Right lung (tissue), 5 donors: Measurements from ENCODE around the gene SPRED2. TPM values are rescaled to one million over a fixed set of nuclear protein-coding genes. Genes with fewer than 3 reads are reported as not detected.
"Not testable (repeated sequence)": the region's sequence is repeated elsewhere in the genome, so short reads cannot be mapped to it uniquely, and the experiment has no call there.

Source experiments
- DNase-seq, 2 donors: peaks; one replicate each; pipeline ENCODE4 v3.0.0-alpha.2; 2013
- polyA plus RNA-seq, 5 donors: library from polyadenylated mRNA; unstranded; fragments of 120-200 nt; gene quantifications; one replicate each; pipeline versions ENCODE4 v1.2.1 to v1.2.3, GENCODE V29; 2013; ENCODE audit warnings: inconsistent platforms in 1 of 5, low replicate concordance in 1 of 5; ENCODE audit not compliant: insufficient read length in 5 of 5, insufficient read depth in 1 of 5

The SPRED2 gene
- polyA plus RNA-seq, 5 donors = 27.3 to 39.5 (median 34.7) TPM

- no peak for DNase-seq
These were observed 86.8 kb downstream of the SPRED2 start for GRCh38 chr2:65345631-65346030.

GRCh38 chr2:65344689-65345088, 87.7 kb downstream of the SPRED2 start:
- no peak for DNase-seq

DNA sequence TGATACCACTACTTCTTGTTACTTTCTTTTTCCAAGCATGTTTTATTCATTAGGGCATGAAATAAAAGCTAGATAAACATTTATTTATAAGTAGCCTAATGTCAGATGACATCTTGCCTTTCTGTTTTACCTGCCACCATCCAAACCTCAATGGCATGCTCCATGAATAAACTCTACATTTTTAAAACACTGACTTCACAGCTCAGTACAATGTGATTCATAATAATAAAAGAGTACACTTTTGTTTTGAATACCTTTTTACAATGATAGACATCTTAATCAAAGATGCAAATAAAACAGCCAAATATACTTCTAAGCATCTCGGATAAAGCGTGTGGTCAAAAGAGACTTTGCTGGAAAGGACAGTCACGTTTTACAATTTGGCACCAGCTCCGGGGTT, 88.2 kb downstream of the SPRED2 start:
- no peak for DNase-seq

DNA sequence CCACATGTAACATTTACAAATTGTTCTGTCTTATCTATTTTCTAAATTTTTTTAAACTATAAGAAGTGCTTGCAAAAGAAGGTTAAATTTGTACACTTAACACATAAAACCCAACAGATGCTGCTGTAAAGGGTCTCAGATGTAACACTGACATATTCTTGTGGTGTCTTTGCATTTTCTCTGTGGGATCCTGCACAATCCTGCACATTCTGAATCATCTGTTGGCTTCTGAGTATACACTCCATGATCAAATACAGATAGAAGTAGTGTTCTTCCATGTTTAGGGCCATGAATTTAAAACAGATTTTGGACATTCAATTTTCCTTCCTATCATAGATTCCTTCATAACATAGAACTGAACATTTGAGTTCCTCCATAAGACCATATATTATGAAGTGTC, 89.0 kb downstream of the SPRED2 start:
- no peak for DNase-seq

DNA sequence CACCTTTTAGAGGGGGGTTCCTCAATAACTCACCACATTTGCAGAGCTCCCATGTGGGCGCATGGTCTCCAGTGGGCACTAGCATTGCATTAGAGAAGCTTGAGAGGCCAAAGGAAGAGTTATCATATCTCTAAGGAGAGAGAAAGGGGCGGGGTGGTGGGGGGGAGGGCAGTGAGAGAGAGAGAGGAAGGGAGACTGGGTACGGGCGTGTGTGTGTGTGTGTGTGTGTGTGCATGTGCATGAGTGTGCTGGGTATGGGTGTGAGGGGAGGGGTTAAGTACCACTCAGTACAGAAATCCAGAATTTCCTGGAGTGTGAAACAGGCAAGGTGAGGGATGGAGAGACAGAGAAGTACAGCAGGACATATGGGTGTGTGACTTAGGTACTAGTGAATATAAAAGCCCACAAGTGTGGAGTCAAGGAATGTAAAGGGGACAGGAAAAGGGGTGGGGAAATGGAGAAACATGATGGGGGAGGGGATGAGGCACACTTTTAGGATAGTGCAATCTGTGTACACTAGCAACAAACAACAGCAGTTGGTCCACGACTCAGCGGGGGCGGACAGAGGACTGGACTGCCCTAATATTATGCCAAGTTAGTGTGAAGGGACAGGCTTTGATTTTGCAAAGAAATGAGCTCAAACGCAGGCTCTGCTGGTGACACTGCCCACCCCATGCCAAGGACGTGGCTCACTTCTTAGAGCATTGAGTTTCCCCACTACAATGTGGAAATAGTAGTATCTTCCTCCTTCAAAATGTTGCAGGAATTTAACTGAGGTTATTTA, 91.3 kb downstream of the SPRED2 start:
- no peak for DNase-seq

DNA sequence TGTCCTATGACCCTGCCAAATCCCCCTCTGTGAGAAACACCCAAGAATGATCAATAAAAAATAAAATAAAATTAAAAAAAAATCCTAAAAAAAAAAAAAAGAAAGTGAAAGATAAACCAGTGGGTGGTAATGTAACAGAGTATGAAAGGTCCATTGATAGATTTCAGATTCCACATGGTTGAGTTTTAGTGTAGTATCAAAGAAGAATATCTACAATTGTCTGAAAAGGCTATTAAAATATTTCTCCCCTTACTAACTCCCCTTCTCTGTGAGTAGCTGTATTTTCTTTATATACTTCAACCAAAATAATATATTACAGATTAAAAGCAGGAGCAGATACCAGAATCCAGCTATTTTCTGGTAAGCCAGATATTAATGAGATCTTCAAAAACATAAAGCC, 92.8 kb downstream of the SPRED2 start:
- no peak for DNase-seq

GRCh38 chr2:65338830-65339495, 93.4 kb downstream of the SPRED2 start:
- DNase-seq = not testable (repeated sequence)

DNA sequence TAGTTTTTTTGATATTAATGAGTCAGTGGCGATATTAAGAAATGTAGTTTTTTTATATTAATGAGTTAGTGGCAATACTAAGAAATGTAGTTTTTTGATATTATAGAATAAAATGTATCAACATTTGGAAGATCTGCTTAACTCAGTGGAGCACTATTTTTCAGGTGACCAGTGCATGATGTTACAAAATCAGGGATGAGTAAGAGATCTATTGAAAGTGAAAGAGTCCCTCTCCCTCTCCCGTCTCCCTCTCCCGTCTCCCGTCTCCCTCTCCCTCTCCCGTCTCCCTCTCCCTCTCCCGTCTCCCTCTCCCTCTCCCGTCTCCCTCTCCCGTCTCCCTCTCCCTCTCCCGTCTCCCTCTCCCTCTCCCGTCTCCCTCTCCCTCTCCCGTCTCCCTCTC, 94.5 kb downstream of the SPRED2 start:
- DNase-seq = not testable (repeated sequence)

- no peak for DNase-seq
These were observed 97.7 kb downstream of the SPRED2 start for GRCh38 chr2:65334714-65335113.

DNA sequence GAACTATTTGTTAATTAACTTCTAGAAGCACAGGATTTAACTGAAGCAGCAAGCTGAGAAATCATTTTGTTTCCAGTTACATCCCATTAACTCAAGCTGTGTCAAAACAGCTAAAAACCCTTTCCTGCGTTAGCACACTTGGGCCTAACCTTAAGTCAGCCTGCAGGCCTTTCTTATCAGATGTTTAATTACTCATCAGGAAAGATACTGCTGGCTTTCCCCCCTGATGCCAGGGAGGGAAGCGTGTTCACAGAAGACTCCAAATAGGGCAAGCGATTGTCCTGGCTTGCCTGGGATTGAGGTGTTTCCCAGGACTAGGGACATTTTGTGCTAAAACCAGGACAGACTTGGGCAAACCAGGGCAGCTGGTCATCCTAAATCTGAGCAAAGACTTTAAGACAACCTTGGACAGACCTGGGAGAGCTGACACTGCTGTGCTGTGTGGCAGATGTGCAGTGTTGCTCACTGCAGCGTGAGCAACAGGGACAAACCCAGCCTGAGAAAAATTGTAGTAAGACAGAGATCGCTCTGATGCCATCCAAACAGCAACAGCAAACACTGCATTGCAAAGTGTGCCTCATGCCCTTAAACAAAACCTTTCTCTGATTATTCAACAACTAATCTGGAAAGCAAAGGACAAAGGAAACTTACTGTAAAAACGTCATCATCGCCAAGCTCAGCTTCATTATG, 100.9 kb downstream of the SPRED2 start:
- DNase-seq = no peak

DNA sequence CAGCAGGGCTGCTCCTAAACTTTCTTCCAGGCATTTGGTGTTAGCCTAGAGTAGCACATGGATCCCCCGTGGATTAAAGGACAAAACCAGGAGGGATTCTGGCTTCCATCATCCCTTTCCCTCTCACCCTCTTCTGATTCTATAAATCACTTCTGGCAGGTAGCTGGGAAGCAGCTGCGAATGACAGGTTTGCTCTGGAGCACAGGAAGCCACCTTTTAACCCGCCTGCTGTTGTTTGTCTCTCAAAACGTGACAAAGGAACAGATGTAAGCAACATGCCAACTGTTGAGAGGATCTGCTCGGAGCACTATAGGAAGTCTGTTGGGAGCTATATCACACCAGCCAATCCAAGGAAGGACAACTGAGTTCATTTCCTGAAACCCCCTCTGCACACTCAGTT, 102.9 kb downstream of the SPRED2 start:
- no peak for DNase-seq

DNA sequence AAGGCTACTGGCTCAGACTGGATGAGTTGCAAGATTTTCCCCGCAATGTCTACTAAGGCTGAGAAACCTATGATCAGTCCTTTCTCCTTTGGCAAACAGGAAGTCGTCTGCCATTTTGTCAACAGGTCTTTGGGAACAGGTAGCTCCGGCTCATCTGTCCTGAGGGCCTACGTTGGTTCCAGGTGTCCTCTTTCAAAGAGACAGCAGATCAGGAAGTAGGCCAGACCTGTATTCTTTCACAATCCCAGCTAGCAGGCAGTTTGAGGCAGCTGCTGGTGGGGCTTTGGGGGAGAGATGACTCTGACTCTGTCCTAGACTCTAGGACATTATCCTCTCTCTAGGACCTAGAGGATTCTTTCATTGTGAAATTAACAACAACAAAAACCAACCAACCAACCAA, 106.1 kb downstream of the SPRED2 start:
- DNase-seq = no peak

GRCh38 chr2:65325066-65325465, 107.3 kb downstream of the SPRED2 start:
- no peak for DNase-seq

- no peak for DNase-seq
These were observed 111.5 kb downstream of the SPRED2 start for GRCh38 chr2:65320946-65321345.

DNA sequence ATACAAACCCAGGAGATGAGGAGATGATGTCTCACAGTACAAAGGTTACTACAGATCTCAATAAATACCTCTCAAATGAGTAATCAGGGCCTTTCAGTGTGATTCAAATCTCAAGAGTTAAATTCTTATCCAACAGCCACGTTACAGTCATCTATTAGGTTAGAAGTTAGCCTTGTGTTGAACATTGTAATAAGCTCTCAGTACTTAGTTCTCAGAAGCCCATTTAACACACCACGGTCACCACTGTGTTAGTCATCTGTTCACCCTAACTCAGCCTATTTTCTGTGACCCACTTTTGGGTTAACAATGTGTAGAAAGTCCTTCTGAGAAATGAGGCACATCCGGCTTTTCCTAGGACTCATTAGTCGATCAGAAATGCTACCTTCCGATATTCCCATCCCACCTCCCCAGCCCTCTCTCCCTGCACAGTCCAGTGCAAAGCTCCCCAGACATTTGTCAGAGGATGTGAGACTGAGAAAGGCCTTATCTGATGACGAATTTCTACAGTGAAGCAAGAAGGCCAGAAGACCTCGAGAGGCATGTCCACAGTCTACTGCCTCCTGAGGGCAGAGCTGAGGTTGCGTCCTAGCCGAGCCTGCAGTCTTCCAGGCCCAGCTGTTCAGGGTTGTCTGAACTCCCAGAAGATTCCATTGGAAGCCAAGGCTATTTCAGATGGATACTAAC, 112.2 kb downstream of the SPRED2 start:
- no peak for DNase-seq

GRCh38 chr2:65319674-65320041, 112.7 kb downstream of the SPRED2 start:
- no peak for DNase-seq

- DNase-seq = no peak
These were observed 113.2 kb downstream of the SPRED2 start for GRCh38 chr2:65319072-65319673.

- no peak for DNase-seq
These were observed 114.6 kb downstream of the SPRED2 start for GRCh38 chr2:65317841-65318240.

DNA sequence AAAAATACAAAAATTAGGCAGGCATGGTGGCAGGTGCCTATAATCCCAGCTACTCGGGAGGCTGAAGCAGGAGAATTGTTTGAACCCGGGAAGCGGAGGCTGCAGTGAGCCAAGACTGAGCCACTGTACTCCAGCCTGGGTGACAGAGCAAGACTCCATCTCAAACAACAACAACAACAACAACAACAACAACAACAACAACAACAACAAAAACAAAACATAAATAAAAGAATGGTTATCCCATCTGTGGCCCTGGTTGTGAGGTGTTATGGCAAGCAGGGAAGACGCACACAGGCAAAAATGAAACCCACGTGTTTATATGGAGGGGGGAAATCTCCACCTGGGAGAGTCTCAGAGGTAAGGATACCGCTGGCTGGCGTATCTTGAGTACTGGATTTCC, 115.0 kb downstream of the SPRED2 start:
- not testable (repeated sequence) for DNase-seq

- DNase-seq = peak; percentile 28 to 31
These were observed 116.3 kb downstream of the SPRED2 start for GRCh38 chr2:65316072-65316471.

DNA sequence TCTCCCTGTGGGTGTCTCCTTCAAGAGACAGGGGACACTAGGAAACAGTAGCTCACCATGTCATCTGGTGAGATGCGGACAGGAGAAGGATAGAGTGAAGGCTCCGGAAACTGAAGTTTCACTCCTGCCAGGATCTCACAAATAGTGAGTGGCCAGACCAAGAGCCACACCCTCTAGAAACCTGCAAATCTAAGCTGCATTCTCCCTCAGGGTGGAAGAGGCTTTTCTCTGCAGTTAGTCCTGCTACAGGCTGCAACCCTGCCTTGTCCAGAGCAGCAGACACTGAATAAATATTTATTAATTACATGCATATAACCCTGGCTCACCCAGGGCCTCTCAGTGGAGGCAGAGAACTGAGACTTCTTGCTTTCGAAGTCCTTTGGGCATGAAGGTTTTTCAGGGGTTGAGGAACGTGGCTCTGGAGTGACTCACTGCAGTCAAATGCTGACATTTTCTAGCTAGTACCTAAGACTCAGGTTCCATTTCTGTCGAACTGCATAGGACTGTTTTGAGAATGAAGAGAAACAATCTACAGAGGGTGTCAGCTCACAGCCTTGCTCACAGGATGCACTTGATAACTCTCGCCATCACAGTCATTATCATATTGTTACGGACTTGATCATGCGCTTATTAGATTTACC, 117.5 kb downstream of the SPRED2 start:
- no peak for DNase-seq

DNA sequence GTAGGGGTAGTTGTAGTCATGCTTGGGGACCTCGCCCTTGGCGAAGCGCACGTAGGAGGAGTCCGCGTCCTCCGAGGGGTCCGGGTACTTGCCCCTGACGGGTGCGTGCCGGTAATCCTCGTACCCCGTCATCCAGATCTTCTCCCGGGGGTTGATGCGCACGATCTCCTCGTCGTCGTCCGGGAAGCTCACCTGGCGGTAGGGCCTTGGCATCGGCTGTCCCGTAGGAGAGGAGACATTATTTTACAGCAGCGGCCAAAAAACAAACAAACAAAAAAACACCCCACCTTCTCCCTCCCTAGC, 118.5 kb downstream of the SPRED2 start:
- no peak for DNase-seq
